Muscle of arm (tissue), 12 donors: ENCODE data around the gene DIAPH1. TPM values are rescaled to one million over a fixed set of nuclear protein-coding genes. Genes with fewer than 3 reads are reported as not detected.

Experiments
- DNase-seq: peaks from one replicate; pipeline ENCODE4 v3.0.0-alpha.2; 2013
- polyA plus RNA-seq, 12 donors: library from polyadenylated mRNA; unstranded; fragments of 120-200 nt; gene quantifications; one replicate each; pipeline ENCODE4 v1.2.1, GENCODE V29; 2013; ENCODE audit not compliant: insufficient read length in 12 of 12

Gene DIAPH1
- polyA plus RNA-seq, 12 donors = 19.9 to 47.9 (median 22.4) TPM; not detected in 1

DNA sequence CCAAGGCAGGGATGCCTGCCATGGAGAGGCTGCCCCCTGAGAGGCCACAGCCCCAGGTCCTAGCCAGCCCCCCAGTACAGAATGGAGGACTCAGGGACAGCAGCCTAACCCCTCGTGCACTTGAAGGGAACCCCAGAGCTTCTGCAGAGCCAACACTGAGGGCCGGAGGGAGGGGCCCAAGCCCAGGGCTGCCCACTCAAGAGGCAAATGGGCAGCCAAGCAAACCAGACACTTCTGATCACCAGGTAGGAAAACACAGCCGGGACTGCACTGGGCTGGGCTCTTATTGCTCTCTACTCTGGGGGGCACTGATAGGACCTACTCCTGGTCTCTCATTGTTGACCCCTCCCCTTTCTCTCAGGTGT, 21.2 kb upstream of the DIAPH1 start:
- no peak for DNase-seq

- no peak for DNase-seq
Measured at GRCh38 chr5:141639357-141640050, 20.7 kb upstream of the DIAPH1 start.

DNA sequence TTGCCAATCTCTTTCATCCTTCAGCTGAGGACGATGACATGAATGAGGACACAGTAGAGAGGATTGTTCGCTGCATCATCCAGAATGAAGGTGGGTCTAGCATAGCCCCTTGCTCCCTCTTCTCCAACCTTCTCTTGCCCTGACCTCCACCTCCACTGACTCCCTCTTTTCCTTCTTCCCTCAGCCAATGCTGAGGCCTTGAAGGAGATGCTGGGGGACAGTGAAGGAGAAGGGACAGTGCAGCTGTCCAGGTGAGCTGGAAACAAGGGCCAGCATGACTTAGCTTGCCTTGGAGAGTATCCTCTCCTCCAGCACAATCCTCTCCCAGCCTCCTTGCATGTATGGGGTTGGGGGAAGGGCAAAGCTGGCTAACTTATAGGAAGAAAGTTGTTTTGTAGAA, 20.0 kb upstream of the DIAPH1 start:
- no peak for DNase-seq

DNA sequence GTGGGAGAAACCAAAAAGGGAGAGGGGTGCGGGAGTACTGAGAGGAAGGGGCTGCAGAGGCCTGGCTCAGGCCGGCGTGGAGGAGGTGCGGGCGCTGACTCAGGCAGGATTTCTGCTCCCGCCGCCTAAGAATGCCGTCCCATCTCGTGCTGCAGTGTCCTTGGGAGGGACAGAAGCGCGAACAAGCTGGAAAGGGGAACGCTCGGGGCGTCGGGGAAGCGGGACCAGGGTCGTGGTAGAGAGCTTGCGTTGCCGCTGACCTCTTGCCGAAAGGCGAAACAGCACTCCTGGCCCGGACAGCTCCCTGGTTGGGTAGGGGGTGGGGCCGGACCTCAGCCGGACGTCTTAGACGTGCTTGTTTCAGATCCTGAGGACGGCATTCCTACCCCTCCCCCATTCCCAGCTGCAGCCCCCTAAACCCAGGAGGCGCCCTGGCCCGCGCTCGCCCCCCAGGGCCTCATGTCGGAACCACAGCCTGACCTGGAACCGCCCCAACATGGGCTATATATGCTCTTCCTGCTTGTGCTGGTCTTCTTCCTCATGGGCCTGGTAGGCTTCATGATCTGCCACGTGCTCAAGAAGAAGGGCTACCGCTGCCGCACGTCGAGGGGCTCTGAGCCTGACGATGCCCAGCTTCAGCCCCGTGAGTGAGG, 19.1 kb upstream of the DIAPH1 start:
- peak; percentile 43 for DNase-seq

DNA sequence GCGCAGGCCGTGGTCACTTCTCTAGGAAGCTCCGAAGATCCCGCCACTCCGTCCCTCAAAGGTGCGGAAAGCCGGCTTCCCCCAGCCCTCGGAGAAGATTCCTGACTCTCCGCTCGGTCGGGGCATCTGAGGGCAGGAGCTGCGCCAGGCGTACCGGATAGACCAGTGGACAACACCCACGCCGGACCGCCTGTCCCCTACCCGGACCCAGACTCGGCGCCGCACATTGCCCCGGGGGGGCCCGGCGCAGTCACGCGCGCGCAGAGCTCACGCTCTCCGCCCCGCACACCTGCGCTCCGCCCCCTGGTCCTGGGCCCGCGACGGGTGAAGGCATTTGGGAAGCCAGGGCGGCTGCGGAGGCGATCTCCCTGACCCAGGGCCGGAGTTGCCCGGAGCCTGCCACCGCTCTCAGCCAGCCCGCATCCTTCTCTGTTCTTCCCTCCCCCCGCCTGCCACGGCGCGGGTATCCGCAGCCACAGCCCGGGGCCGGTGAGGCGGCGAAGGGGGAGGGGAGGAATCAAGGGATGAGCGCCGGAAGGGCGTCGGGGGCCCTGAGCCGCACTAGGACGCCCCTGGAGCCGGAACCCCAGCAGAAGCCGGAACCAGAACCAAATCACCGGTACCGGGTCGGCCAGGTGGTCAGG, 18.4 kb upstream of the DIAPH1 start:
- DNase-seq = no peak

- peak; percentile 92 for DNase-seq
Measured at GRCh38 chr5:141636413-141637122, 17.8 kb upstream of the DIAPH1 start, which contains the start of the genes HDAC3 and RELL2. Gene HDAC3, minus strand, starts transcription at chr5:141636849. Its CDS starts 59 bp downstream, at chr5:141636790. Gene RELL2, plus strand, starts transcription at chr5:141636997. Its CDS starts 1,229 bp downstream, at chr5:141638226.

- no peak for DNase-seq
Measured at GRCh38 chr5:141636106-141636412, 17.3 kb upstream of the DIAPH1 start.

DNA sequence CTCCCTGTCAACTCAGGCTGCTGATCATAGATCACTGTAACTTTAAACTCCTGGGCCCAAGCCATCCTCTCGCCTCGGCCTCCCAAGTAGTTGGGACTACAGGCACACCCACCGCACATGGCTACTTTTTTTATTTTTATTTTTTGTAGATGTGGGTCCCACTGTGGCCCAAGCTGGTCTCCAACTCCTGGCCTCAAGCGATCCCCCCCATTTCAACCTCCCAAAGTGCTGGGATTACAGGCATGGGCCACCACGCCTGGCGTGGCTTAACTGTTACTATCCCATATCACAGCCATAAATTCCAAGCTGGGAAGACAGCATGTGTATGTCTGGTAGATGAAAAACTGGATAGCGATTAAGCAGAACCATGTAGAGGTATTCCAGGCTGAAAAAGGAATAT, 16.8 kb upstream of the DIAPH1 start:
- DNase-seq = no peak

GRCh38 chr5:141634720-141635119, 15.9 kb upstream of the DIAPH1 start:
- no peak for DNase-seq

- DNase-seq = no peak
Measured at GRCh38 chr5:141633871-141634561, 15.2 kb upstream of the DIAPH1 start.

DNA sequence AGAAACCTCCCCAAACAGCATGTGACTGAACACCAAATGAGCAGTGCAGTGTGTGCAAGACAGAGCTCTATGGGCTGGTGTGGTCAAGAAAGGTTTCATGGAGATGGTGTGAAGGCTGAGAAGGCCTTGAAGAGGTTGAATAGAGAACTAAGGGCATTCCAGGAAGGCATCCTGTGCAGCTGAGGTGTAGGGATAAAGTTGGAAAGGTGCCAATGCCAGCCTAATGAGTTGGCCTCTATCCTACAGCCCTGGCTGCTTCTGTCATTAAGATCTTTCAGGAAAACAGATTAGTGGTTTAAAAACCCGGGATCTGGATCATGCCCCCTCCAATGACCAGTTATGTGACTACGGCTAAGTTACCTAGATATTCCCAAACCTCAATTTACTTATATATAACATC, 13.8 kb upstream of the DIAPH1 start:
- DNase-seq = no peak

- no peak for DNase-seq
Measured at GRCh38 chr5:141630570-141631140, 11.9 kb upstream of the DIAPH1 start.

DNA sequence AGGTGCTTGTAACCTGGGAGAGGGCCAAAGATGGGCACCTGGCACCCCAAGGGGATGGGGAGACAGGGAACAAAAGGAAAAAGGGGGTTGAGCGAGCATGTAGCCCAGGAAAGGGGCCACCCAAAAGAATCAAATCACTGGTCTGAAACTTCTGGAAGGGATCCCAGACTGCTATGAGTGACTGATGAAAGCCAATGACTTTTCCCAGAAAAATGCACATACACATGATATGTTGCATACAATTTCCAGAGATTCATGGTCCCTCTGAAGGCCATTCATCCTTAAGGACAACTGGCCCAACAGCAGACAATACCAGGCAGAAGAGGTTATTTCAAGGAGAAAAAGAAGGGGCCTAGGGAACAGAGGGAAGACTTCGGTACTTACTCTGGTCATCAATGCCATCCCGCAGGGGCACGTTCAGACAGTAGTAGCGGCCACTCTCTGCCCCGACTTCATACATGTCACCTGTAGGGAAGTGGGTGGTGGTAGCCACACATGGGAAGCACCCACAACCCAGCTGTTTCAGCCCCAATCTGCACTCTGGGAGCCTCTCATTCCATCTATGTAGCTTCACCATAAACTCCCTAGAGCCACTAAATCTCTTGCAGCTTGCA, 9.5 kb upstream of the DIAPH1 start:
- DNase-seq = no peak

- no peak for DNase-seq
Measured at GRCh38 chr5:141623611-141624010, 4.8 kb upstream of the DIAPH1 start.

DNA sequence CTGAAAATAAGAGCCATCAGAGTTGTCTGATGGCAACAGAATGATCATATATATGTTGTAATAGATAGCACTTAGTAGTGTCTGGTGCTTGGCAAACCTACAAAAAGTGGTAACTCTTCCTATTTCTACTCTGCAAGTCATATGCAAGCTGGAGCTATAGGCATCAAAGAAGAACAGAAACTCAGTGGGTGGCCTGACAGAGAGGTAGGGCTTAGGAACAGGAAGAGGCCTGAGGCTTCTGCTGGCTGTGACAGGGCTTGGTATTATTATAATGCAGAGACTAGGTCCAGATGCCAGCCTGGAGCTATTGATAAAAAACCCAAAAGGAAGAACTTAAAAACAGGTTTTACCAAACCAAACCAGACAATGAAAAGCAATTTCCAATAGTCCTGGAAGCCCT, 4.4 kb upstream of the DIAPH1 start:
- no peak for DNase-seq

DNA sequence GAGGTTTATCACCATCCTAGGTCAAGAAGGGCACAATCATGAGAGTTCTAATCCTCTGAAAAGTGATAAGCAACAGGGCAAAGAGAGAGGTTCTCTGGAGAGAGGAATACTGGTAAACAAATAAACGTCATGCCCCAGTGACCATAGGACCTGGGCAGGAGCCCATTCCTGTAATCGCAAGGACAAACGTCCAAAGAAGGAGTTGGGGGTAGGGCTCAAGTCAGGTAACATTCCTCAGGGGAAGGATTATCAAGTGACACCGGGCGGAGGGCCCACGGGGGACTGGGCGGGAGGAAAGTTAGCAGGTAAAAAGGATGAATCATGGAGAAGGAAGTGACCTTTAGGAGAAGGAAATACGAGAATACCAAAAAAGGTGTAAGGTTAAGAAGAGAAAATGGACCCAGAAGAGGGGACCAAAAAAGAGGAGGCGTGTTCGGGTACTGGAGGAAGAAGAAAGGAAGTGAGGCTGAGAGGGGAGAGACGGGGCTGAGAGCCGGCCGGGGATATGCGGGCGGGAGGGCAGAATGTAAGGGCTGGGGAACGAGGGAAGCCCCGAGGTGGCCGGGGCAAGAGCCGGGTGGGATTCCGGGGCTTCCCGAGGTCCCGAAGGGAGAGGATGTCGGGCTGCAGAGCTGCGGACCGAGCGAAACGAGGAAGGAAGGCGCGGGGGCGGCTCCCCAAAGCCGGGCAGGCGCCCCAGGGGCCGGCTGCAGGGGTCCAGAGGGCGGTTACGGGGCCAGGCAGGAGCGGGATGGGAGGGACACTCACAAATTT, 583 bp downstream of the DIAPH1 start:
- no peak for DNase-seq

DNA sequence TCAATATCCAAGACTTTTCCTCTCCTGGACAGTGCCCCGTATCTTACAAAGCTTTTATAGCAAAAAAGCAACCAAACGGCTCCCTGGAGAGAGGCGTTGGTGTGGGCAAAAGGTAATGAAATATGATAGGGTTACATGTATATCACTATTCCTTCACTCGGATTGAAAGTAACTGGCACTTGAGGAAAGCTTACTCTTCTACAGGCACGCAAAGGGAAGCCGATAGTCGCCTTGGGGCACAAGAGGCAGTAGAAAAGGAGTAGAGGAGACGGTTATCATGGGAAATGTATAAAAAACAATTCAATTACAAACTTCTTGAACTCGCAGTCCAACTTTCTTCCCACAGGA, 1.1 kb downstream of the DIAPH1 start:
- no peak for DNase-seq

DNA sequence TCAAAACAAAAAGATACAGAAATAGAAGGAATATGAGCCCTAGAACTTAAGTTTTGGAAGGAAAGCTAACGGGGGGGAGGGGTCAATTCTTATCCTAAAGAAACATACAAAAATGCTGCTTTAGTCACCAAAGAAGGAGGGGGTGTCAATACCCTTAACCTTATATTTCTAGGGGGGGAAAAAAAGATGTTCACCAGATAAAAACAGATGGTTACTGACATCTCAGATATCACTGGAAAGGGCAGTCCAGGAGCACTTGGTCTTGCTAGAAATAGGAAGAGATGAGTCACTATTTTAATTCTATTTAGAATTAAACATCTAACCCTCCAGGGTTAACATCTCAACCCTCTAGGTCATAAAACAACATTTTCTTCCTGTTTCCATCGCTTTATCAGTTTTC, 1.7 kb downstream of the DIAPH1 start:
- DNase-seq = no peak

DNA sequence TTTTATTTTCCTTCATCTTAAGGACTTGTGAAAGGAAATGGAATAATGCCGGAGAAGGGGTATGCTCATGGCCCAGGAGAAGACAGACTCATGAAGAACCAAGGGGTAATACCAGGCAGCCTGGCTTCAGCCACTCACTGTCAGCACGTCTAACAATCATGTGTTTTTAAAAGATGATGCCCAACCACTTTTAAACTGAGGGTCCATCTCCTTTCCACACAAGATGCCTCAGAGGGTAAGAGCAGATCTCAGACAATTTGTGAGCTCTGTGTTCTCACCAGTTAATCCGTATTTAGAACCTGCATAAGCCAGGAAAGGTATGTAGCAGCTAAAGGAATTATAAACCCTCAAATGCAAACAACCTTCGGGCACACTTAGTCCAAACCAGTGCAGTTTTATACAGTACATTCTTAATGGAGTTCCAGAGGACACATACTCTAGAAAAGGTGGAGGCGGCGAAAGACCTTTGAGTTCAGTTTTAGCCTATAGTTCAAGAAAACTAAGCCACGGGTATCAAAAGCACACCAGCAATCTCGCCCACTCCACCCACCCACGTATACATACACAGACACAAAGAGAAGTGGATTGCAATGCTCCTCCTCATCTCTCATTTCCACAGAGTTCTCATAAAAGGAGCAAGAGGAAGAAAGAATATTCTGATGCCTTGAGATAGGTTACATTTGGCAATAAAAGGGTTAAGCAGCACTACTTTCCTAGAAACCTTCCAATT, 2.6 kb downstream of the DIAPH1 start:
- DNase-seq = no peak

GRCh38 chr5:141613344-141613743, 5.5 kb downstream of the DIAPH1 start:
- DNase-seq = no peak
